ENCODE results near the gene CRABP2. TPM values are rescaled to one million over a fixed set of nuclear protein-coding genes. Genes with fewer than 3 reads are reported as not detected.

CRABP2 gene
- total and polyA plus RNA-seq, 2 of the 13 experiments (the other 11 are each of a cell fraction or from before 2014, with no cell fraction given): 0.40 to 0.60 TPM

- TF ChIP-seq EZH2 (conservative IDR thresholded peaks at IDR 0.05; ENCODE audit: low read depth, low read length): no peak
- TF ChIP-seq, protein P1, sequence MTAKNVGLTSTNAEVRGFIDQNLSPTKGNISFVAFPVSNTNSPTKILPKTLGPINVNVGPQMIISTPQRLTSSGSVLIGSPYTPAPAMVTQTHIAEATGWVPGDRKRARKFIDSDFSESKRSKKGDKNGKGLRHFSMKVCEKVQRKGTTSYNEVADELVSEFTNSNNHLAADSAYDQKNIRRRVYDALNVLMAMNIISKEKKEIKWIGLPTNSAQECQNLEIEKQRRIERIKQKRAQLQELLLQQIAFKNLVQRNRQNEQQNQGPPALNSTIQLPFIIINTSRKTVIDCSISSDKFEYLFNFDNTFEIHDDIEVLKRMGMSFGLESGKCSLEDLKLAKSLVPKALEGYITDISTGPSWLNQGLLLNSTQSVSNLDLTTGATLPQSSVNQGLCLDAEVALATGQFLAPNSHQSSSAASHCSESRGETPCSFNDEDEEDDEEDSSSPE (CRISPR knock-in tag; IDR thresholded peaks at IDR 0.05): peak; percentile 80
- TF ChIP-seq TIGD3 (CRISPR knock-in tag; IDR thresholded peaks at IDR 0.05; ENCODE audit: borderline replicate concordance): no peak
- TF ChIP-seq SALL1 (CRISPR knock-in tag; IDR thresholded peaks at IDR 0.05): peak; percentile 79
- peak; percentile 55 for TF ChIP-seq ZNF407 (CRISPR knock-in tag; IDR thresholded peaks at IDR 0.05; ENCODE audit: not compliant biosample characterization)
- peak; percentile 67 for TF ChIP-seq ZNF781 (CRISPR knock-in tag; IDR thresholded peaks at IDR 0.05; ENCODE audit: borderline replicate concordance, not compliant biosample characterization)
- TF ChIP-seq PRDM4 (CRISPR knock-in tag; IDR thresholded peaks at IDR 0.05; ENCODE audit: borderline replicate concordance): no peak
- TF ChIP-seq ZNF12 (CRISPR knock-in tag; IDR thresholded peaks at IDR 0.05): no peak; the same call in 1 of the 2 replicates
- 0 out of 2 replicates have a peak, but pooled peaks have one; percentile 37 for TF ChIP-seq ZFP1 (CRISPR knock-in tag; IDR thresholded peaks at IDR 0.05)
- TF ChIP-seq, protein P2, sequence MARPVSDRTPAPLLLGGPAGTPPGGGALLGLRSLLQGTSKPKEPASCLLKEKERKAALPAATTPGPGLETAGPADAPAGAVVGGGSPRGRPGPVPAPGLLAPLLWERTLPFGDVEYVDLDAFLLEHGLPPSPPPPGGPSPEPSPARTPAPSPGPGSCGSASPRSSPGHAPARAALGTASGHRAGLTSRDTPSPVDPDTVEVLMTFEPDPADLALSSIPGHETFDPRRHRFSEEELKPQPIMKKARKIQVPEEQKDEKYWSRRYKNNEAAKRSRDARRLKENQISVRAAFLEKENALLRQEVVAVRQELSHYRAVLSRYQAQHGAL (CRISPR knock-in tag; IDR thresholded peaks at IDR 0.05; ENCODE audit: not compliant biosample characterization): no peak
Measured at GRCh38 chr1:156740741-156741480, 35.5 kb upstream of the CRABP2 start, which contains the start of gene MRPL24 (continued).
